ENCODE measurements around the gene ECE2.

Gene ECE2

GRCh38 chr3:184277366-184277765 is 1.5 kb downstream of the ECE2 start:
- no peaks in the 10 kb centered on the region for H3K36me3 ChIP-seq (ENCODE audit: insufficient read depth)
- H3K9ac ChIP-seq = no peak overlapping the region
- no peak for TF ChIP-seq CTCF (conservative IDR thresholded peaks at IDR 0.05; ENCODE audit: low read depth, low read length)

GRCh38 chr3:184282941-184283340 is 7.1 kb downstream of the ECE2 start:
- no peak for TF ChIP-seq CTCF (conservative IDR thresholded peaks at IDR 0.05; ENCODE audit: low read depth, low read length)
- Histone ChIP-seq H3K27ac (no peak overlapping the region), H3K4me1 (ENCODE audit: low read depth, poor library complexity, severe bottlenecking) (no peaks in the 10 kb centered on the region), H2AFZ (ENCODE audit: low read depth) (no peak overlapping the region), H3K9ac (no peak overlapping the region), H3K4me3 (IDR thresholded peaks at IDR 0.05; ENCODE audit: insufficient read depth, low read depth, low read length) (no peak overlapping the region), H4K20me1 (ENCODE audit: insufficient read depth) (no peaks in the 10 kb centered on the region), H3K79me2 (ENCODE audit: insufficient read depth, low read depth) (no peaks in the 10 kb centered on the region), H3K36me3 (ENCODE audit: insufficient read depth) (no peaks in the 10 kb centered on the region), H3K4me2 (no peak overlapping the region), H3K27me3 (ENCODE audit: insufficient read depth, low read depth) (no peaks in the 10 kb centered on the region; the same call in 1 of the 2 replicates)

More at GRCh38 chr3:184277366-184277765, 1.5 kb downstream of the ECE2 start:
- Histone ChIP-seq H3K4me3 (IDR thresholded peaks at IDR 0.05; ENCODE audit: insufficient read depth, low read depth, low read length) (no peak overlapping the region), H3K4me1 (ENCODE audit: low read depth, poor library complexity, severe bottlenecking) (no peaks in the 10 kb centered on the region), H3K79me2 (ENCODE audit: insufficient read depth, low read depth) (no peaks in the 10 kb centered on the region), H2AFZ (ENCODE audit: low read depth) (no peak overlapping the region), H3K27ac (no peak overlapping the region), H4K20me1 (ENCODE audit: insufficient read depth) (no peaks in the 10 kb centered on the region), H3K27me3 (ENCODE audit: insufficient read depth, low read depth) (peaks cover 3% of the 10 kb centered on the region; the same call in 1 of the 2 replicates), H3K4me2 (no peak overlapping the region)

- H4K20me1 ChIP-seq (ENCODE audit: insufficient read depth) = no peaks in the 10 kb centered on the region
- H3K27me3 ChIP-seq (ENCODE audit: insufficient read depth, low read depth) = no peaks in the 10 kb centered on the region; the same call in 1 of the 2 replicates
- no peak for TF ChIP-seq CTCF (conservative IDR thresholded peaks at IDR 0.05; ENCODE audit: low read depth, low read length)
- H2AFZ ChIP-seq (ENCODE audit: low read depth) = no peak overlapping the region
- H3K4me2 ChIP-seq = no peak overlapping the region
- no peak overlapping the region for H3K4me3 ChIP-seq (IDR thresholded peaks at IDR 0.05; ENCODE audit: insufficient read depth, low read depth, low read length)
- no peaks in the 10 kb centered on the region for H3K4me1 ChIP-seq (ENCODE audit: low read depth, poor library complexity, severe bottlenecking)
- H3K36me3 ChIP-seq (ENCODE audit: insufficient read depth) = no peaks in the 10 kb centered on the region
- no peak overlapping the region for H3K27ac ChIP-seq
- no peaks in the 10 kb centered on the region for H3K79me2 ChIP-seq (ENCODE audit: insufficient read depth, low read depth)
- H3K9ac ChIP-seq = no peak overlapping the region
These were observed 7.9 kb downstream of the ECE2 start for GRCh38 chr3:184283681-184284080.

GRCh38 chr3:184284696-184285095 is 8.9 kb downstream of the ECE2 start:
- peak; percentile 42; the same call in 1 of the 2 replicates for TF ChIP-seq CTCF (conservative IDR thresholded peaks at IDR 0.05; ENCODE audit: low read depth, low read length)
- no peak overlapping the region for H2AFZ ChIP-seq (ENCODE audit: low read depth)
- no peak overlapping the region for H3K4me2 ChIP-seq
- no peaks in the 10 kb centered on the region for H3K36me3 ChIP-seq (ENCODE audit: insufficient read depth)
- no peak overlapping the region for H3K27ac ChIP-seq
- no peak overlapping the region for H3K4me3 ChIP-seq (IDR thresholded peaks at IDR 0.05; ENCODE audit: insufficient read depth, low read depth, low read length)
- H3K27me3 ChIP-seq (ENCODE audit: insufficient read depth, low read depth) = no peaks in the 10 kb centered on the region; the same call in 1 of the 2 replicates
- no peaks in the 10 kb centered on the region for H3K4me1 ChIP-seq (ENCODE audit: low read depth, poor library complexity, severe bottlenecking)
- no peaks in the 10 kb centered on the region for H3K79me2 ChIP-seq (ENCODE audit: insufficient read depth, low read depth)
- no peaks in the 10 kb centered on the region for H4K20me1 ChIP-seq (ENCODE audit: insufficient read depth)
- H3K9ac ChIP-seq = no peak overlapping the region

All from KMS-11 (cell line).